BLaER1 treated with 17β-estradiol and CSF1 and Interleukin-3, amounts not matched to agents 10 nM and 100 nM (cell line): Measurements from ENCODE around the gene ADAM12.

Experiments used
- H3K27ac ChIP-seq, 11 experiments: shearing (Covaris generic); formaldehyde crosslinking; 2 replicates each; pipeline ENCODE4 v1.8.1; 2022
- H3K27me3 ChIP-seq, 11 experiments: shearing (Covaris generic); formaldehyde crosslinking; 2 replicates each; pipeline ENCODE4 v1.8.1; 2022
- H3K36me3 ChIP-seq, 11 experiments: shearing (Covaris generic); formaldehyde crosslinking; 2 replicates each; pipeline ENCODE4 v1.8.1; 2022
- H3K4me1 ChIP-seq, 10 experiments: shearing (Covaris generic); formaldehyde crosslinking; 2 replicates each; pipeline ENCODE4 v1.8.1; 2022
- H3K4me2 ChIP-seq, 11 experiments: shearing (Covaris generic); formaldehyde crosslinking; 2 replicates each; pipeline ENCODE4 v1.8.1; 2022
- H3K4me3 ChIP-seq, 10 experiments: shearing (Covaris generic); formaldehyde crosslinking; 2 replicates each; pipeline ENCODE4 v1.8.1; 2022
- H3K9ac ChIP-seq, 11 experiments: shearing (Covaris generic); formaldehyde crosslinking; 2 replicates each; pipeline ENCODE4 v1.8.1; 2022
- H3K9me3 ChIP-seq, 11 experiments: shearing (Covaris generic); formaldehyde crosslinking; replicated peaks in 1 of 11; 2 replicates each; pipeline ENCODE4 v1.8.1; 2022
- H4K20me1 ChIP-seq, 11 experiments: shearing (Covaris generic); formaldehyde crosslinking; 2 replicates each; pipeline ENCODE4 v1.8.1; 2022
- Cebpa-rat ChIP-seq, 11 experiments: shearing (Covaris generic); IDR thresholded peaks; 2 replicates each; pipeline ENCODE4 v1.8.1; 2022

Gene ADAM12

DNA sequence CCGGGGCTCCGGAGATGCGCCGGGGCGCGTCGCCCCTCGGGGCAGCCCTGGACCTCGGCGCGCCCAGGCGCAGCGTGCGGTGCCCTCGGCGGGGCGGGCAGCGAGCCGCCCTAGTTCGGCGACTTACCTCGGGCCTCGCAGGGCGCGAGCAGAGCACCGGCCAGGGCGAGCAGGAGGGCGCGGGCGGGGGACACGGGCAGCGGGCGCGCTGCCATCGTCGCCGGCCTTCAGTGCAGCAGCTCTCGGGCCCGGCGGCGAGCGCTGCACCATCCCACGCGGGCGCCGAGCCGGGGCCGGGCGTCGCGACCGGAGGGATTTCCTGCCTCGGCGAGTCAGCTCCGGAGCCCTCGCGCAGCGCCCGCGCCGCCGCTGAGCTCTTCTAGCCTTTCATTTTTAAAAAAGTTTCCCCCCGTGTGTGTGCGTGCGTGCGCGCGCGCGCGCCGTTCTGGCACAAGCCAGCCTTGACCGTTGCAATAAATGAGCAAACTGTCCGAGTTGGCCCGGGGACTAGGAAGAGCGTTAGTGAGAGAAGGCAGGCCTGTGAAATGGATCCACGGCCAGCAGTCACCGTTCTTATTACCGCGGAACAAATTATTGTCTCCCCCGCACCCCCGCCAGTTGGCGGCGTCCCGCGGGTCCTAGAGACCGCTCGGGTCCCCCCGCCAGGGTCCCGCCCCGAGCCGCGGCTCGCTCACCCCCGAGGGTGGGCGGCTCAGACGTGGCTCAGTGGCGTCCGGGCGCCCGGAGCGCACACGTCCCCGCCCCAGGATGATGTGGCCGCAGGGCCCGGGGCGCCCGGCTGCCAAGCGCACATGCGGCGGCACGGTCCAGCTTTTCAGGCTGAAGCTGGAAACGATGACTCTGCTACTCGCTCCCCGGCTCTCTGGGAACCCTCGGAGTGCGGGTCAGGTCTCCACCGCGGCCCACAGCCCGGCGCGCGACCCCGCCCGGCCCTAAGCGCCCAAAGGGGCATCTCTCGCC lies at the start of gene ADAM12:
ADAM12 (minus strand) TSS at position 547 of the 981 bp plus-strand sequence; CDS start at position 215, 332 bp downstream.
- Histone ChIP-seq H3K27me3 (peaks cover 0 to 8% (median 0%) of the 10 kb centered on the region in 11 experiments; a peak in 1 of 22 replicates), H3K4me3 (no peak within 1 kb of the TSS; a peak in 1 of 20 replicates), H3K9ac (no peak within 1 kb of the TSS), H3K4me1 (no peaks in the 10 kb centered on the region), H3K4me2 (no peak within 1 kb of the TSS), H3K27ac (no peak within 1 kb of the TSS), H3K36me3 (0 out of 22 replicates have a peak, but pooled peaks cover 0 to 3% (median 0%) of the 10 kb centered on the region in 11 experiments), H4K20me1 (no peaks in the 10 kb centered on the region), H3K9me3 (peaks cover 39 to 59% (median 45%) of the 10 kb centered on the region in 11 experiments)
- no peak for TF ChIP-seq Cebpa-rat (IDR thresholded peaks at IDR 0.05)

- Histone ChIP-seq H3K36me3 (no peaks in the 10 kb centered on the region), H3K4me1 (no peaks in the 10 kb centered on the region), H3K9ac (no peak overlapping the region), H3K27me3 (no peaks in the 10 kb centered on the region; a peak in 1 of 22 replicates), H3K9me3 (peaks cover 0 to 5% (median 0%) of the 10 kb centered on the region in 11 experiments; a peak in 2 of 22 replicates), H3K4me2 (no peak overlapping the region), H3K4me3 (no peak overlapping the region), H4K20me1 (no peaks in the 10 kb centered on the region), H3K27ac (no peak overlapping the region)
- TF ChIP-seq Cebpa-rat (IDR thresholded peaks at IDR 0.05), result no peak
Measured at GRCh38 chr10:126437635-126438406, 49.5 kb upstream of the ADAM12 start.

DNA sequence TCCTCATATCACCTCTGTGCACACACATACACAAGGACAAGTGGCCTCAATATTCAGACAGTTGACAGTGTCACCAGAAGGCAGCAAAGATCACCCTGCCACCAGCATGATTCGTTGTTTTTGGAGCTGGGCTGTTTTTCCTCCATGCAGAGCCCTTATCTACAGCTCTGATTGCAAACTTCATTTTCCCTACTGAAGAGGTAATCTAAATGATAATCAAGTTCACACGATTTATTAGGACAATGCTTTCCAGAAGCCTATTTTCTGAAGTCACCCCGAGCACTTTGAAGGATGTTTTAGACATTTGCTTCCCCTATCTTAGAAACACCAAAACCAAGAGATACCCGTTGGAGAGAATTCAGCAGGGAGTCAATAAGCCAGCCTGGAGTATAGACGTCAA lies 46.0 kb upstream of the ADAM12 start:
- Histone ChIP-seq H3K27me3 (no peaks in the 10 kb centered on the region; a peak in 1 of 22 replicates), H3K36me3 (no peaks in the 10 kb centered on the region), H3K4me1 (peaks cover 0 to 18% (median 12%) of the 10 kb centered on the region in 10 experiments; a peak in 13 of 20 replicates), H4K20me1 (no peaks in the 10 kb centered on the region), H3K9ac (no peak overlapping the region), H3K9me3 (peaks cover 0 to 5% (median 0%) of the 10 kb centered on the region in 11 experiments; a peak in 2 of 22 replicates), H3K4me2 (no peak overlapping the region), H3K4me3 (no peak overlapping the region), H3K27ac (no peak overlapping the region)
- TF ChIP-seq Cebpa-rat (IDR thresholded peaks at IDR 0.05), result no peak

DNA sequence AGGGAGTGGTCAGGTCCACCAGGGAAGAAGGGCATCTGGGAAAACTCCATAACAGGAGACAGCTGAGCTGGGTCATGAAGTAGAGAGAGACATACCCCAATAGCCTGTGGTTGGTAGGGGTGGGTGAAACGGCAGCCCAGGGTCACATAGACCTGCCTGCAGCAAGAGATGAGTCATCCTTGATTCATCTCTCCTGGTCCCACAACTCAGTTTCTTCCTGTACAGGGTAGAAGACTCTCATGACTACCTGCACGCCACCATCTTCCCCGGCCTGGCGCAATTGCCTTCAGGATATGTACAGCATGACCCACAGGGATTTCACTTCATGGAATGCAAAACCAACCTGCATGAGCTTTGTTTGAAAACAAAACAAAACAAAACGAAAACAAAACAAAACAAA lies 45.1 kb upstream of the ADAM12 start:
- Histone ChIP-seq H3K27ac (no peak overlapping the region), H3K36me3 (no peaks in the 10 kb centered on the region), H3K4me3 (no peak overlapping the region), H3K4me2 (no peak overlapping the region), H3K9ac (no peak overlapping the region), H3K27me3 (no peaks in the 10 kb centered on the region), H4K20me1 (no peaks in the 10 kb centered on the region), H3K9me3 (no peaks in the 10 kb centered on the region; a peak in 1 of 22 replicates), H3K4me1 (peaks cover 0 to 18% (median 12%) of the 10 kb centered on the region in 10 experiments; a peak in 13 of 20 replicates)
- TF ChIP-seq Cebpa-rat (IDR thresholded peaks at IDR 0.05), result no peak

DNA sequence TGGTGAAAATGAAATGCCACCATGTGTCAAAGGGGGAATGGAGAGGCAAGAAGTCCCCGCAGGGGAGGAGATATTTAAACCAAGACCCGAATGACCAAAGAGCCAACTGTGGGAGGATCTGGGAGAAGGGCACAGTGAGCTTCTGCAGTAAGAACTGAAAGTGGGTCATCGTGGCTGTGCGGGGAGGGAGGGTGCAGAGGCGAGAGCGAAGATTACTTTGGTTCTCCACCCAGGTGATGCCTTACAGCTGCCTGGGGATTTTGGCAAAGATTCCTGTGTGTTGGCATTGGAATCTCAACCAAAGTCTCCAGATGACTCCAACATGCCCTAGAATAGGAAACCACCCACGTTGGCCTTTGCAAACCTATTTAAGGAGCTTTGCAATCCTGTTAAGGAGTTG lies 44.2 kb upstream of the ADAM12 start:
- no peak overlapping the region for H3K4me3 ChIP-seq
- H3K9me3 ChIP-seq, result no peaks in the 10 kb centered on the region; a peak in 1 of 22 replicates
- H3K36me3 ChIP-seq, result no peaks in the 10 kb centered on the region
- no peak overlapping the region for H3K27ac ChIP-seq
- TF ChIP-seq Cebpa-rat (IDR thresholded peaks at IDR 0.05), result no peak
- no peaks in the 10 kb centered on the region for H3K27me3 ChIP-seq
- H4K20me1 ChIP-seq, result no peaks in the 10 kb centered on the region
- H3K4me2 ChIP-seq, result peak overlapping the region in 8 of 11 experiments; percentile 16 to 72 (median 48); a peak in 10 of 22 replicates
- H3K4me1 ChIP-seq, result peaks cover 0 to 18% (median 12%) of the 10 kb centered on the region in 10 experiments; a peak in 13 of 20 replicates
- no peak overlapping the region for H3K9ac ChIP-seq

- Histone ChIP-seq H3K9ac (no peak overlapping the region), H3K27ac (no peak overlapping the region), H3K4me2 (peak overlapping the region in 9 of 11 experiments; percentile 16 to 72 (median 46); a peak in 15 of 22 replicates), H3K27me3 (no peaks in the 10 kb centered on the region), H4K20me1 (no peaks in the 10 kb centered on the region), H3K4me3 (no peak overlapping the region), H3K36me3 (no peaks in the 10 kb centered on the region), H3K4me1 (peaks cover 0 to 18% (median 12%) of the 10 kb centered on the region in 10 experiments; a peak in 13 of 20 replicates), H3K9me3 (no peaks in the 10 kb centered on the region; a peak in 1 of 22 replicates)
- TF ChIP-seq Cebpa-rat (IDR thresholded peaks at IDR 0.05), result no peak
Measured at GRCh38 chr10:126431816-126432215, 43.5 kb upstream of the ADAM12 start.

GRCh38 chr10:126430512-126430911 lies 42.2 kb upstream of the ADAM12 start:
- no peak overlapping the region for H3K4me3 ChIP-seq
- no peaks in the 10 kb centered on the region for H3K36me3 ChIP-seq
- no peaks in the 10 kb centered on the region for H3K27me3 ChIP-seq
- 0 out of 22 replicates have a peak overlapping the region, but pooled peaks of 1 of the 11 experiments have one; percentile 59 for H3K4me2 ChIP-seq
- H3K9ac ChIP-seq, result no peak overlapping the region
- no peaks in the 10 kb centered on the region; a peak in 1 of 22 replicates for H3K9me3 ChIP-seq
- peaks cover 5 to 24% (median 18%) of the 10 kb centered on the region in 10 experiments; a peak in 19 of 20 replicates for H3K4me1 ChIP-seq
- TF ChIP-seq Cebpa-rat (IDR thresholded peaks at IDR 0.05), result no peak
- H4K20me1 ChIP-seq, result no peaks in the 10 kb centered on the region
- H3K27ac ChIP-seq, result no peak overlapping the region

DNA sequence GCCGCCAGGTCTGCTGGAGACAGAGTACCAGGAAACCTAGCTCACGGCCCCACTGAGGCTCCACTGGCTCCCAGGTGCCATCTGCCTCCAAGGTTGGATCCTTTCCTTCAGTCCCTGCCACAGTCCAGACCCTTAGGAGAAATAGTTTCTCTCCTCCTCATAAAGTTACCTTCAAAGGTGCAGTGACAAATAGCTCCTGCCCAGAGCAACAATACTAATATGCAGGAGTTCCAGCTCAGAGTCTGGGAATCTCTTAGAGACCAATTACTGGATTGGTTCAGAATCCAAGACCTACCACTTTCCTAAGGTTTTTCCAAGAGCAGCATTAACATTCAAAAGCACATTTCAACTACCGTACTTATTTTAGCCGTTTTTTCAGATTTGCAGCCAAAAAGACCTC lies 41.0 kb upstream of the ADAM12 start:
- no peak overlapping the region for H3K27ac ChIP-seq
- H3K4me1 ChIP-seq, result peaks cover 9 to 31% (median 24%) of the 10 kb centered on the region in 10 experiments; a peak in 19 of 20 replicates
- H3K4me3 ChIP-seq, result no peak overlapping the region
- H3K9ac ChIP-seq, result no peak overlapping the region
- H4K20me1 ChIP-seq, result no peaks in the 10 kb centered on the region
- no peaks in the 10 kb centered on the region for H3K36me3 ChIP-seq
- no peak for TF ChIP-seq Cebpa-rat (IDR thresholded peaks at IDR 0.05)
- no peaks in the 10 kb centered on the region for H3K27me3 ChIP-seq
- no peak overlapping the region for H3K4me2 ChIP-seq
- peaks cover 4 to 8% (median 5%) of the 10 kb centered on the region in 11 experiments; a peak in 21 of 22 replicates for H3K9me3 ChIP-seq
